ENCODE measurements around the gene SLC37A1.
"Not testable (repeated sequence)": the region's sequence is repeated elsewhere in the genome, so short reads cannot be mapped to it uniquely, and the experiment has no call there.

Gene SLC37A1

DNA sequence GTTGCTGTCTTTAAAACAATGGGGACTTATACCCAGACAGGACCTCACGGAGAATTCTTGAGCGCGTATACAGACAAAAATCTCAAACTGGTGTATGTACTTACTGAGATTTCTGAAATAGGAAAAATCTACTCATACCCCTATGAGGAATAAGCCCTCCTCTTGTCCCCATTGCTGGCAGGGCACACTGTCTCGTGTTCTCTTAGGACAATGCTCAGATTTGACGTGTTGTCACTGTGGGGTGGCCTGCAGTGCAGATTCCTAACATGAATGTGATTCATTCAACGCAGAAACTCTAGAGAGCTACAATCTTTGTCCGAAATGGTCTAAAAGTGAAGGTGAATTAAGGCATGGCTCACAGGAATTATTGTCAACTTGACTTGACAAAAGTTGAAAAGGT, 108.6 kb downstream of the SLC37A1 start:
- DNase-seq = no peak

DNA sequence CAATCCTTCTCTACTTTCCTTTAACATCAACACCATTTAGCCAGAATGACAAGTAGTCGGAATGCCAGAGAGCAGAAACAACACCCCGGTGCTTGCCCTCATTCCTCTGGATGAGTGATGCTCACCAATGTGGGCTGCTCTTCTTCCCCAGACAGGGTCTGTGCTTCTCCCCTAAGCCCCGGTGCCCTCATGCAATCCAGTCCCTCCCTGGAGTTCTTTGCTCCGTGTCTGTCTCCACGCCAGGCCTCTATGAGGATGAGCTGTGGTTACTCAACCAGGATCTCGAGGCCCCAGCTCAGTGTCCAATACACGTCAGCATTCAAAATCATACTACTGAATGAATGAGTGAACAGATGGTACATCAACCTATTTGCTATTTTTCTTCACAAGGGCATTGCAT, 110.0 kb downstream of the SLC37A1 start:
- no peak for DNase-seq

DNA sequence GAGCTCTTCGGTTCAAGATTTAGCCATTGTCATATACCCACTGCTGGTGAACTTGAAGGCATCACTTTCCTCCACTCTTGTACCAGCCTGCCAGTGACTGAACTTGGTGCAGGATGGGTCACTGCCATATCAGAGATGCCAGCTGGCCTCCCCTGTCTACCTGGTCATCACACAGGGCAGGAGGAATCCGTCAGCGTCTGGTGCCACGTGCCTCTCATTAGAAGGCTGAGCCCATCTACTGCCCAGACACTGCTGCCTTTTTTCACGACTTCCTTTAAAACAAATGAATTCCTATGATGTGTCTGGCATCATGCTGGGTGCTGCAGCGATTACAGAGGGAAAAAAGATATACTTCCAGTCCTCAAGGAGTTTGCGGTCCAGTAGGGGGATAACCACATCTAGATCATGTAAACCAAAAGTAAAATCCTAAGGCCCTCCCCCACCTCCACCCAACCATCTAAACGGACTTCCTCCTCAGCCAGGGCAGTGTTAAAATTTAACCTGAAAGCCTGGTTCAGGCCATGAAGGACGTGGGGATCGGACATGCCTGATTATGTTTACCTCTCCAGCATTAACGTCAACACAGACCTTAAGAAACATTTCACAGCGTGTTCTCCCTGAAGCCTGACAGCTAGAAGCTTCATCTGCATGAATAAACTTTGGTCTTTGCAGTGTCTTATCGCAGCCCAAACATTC, 110.6 kb downstream of the SLC37A1 start:
- no peak for DNase-seq

DNA sequence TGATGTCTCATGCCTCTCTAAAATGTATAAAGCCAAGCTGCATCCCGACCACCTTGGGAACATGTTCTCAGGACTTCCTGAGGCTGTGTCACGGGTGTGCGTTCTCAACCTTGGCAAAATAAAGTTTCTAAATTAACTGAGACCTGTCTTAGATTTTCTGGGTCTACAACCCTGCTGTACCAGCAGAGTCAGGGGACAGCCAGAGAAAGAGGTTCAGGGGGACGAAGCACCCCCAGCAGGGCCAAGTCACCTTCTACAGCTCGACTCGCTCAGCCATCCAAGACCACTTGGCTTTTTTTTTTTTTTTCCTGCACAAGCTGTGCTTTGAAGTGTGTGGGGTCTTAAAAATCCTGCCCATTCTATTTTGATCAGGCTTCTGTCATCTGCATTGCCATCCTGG, 111.3 kb downstream of the SLC37A1 start:
- no peak for DNase-seq

DNA sequence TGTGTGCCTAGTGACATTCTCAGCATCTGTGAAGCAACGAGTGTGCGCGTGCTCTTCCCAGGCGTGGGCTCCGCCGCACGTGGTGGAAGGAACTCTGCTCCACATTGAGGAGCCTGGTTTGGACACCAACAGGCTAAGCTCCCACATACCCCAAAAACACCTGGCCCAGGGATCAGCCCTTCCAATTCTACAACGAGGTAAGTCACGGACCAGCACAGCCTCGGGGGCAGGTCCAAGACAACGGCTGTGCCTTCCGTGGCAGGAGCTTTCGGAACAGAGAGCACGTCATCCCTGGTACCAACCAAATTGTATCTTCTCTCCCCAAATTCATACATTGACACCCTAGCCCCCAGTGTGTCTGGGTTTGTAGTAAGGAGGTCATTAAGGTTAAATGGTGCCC, 112.5 kb downstream of the SLC37A1 start:
- DNase-seq = no peak

DNA sequence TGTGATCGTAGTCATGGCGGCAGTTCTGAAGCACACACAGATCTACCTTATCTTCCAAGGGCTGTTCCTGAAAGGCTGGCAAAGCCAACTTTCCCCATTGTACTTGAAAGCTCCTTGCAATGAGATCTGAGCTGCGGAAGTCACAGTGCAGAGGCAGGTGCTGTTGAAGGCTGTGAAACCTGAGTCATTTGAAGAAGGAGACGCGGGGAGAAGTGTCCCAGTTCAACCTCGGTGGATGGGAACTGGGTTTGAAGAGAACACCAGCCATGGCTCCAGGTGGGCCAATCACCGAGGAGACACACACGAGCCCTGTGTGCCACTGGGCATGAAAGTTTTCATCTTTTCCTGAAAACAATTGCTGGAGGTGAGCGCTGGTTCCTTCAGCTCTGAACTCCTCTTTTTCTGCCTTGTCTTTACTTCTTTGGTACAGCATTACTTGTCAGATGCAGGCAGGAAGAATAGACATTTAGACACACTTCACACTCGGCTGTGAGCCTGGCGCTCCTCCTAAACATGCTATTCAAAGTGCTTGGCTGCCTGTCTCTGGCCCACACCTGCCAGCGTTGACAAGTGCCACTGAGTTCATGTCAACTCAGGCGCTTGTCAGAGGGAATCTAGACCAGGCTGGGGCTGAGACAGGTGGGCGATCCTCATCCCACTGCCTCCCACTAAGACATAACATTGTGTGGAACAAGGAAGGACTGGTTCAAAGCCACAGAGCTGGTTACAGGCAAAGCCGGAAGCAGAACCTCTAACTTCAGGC, 114.1 kb downstream of the SLC37A1 start:
- no peak for DNase-seq

DNA sequence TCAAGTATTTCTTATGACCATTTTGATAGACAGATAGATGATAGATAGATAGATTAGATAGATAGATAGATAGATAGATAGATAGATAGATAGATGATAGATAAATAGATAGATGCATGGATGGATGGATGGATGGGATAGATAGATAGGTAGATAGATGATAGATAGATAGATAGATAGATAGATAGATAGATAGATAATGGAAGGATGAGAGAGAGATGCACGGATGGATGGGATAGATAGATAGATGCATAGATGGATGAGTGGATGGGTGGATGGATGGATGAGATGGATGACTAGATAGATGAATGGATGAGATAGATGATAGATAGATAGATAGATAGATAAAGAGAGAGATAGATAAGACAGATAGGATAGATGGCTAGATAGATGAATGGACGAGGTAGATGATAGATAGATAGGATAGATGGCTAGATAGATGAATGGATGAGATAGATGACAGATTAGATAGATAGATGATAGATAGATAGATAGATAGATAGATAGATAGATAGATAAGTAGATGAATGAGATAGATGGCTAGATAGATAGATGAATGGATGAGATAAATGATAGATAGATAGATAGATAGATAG, 114.9 kb downstream of the SLC37A1 start:
- DNase-seq = not testable (repeated sequence)

DNA sequence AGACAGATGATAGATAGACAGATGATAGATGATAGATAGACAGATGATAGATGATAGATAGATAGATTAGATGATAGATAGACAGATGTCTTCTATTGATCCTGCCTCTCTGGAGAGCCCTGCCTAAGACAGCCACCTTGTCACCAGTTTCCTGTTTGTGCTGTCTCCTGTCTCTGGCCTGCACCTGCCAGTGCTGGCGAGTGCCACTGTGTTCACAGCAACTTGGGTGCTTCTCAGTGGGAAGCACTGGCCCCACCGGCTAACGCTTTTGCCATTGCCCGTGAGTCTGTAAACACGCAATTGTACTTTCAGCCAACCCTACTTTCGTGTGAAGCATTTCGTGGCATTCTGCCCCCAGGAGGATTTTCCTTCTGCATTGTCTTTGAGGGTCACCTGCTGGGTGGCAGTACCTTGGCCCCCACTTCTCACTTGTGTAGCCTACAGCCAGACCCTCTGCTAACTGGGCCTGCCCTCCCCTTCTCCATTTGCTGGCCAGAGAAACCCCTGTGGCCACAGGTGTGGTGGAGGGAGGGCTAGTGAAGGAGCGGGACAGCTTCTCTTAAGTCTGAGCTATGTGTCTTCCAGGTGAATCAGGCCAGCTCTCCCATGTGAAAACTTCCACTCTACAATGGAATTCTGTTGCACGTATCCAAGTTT, 116.4 kb downstream of the SLC37A1 start:
- no peak for DNase-seq

DNA sequence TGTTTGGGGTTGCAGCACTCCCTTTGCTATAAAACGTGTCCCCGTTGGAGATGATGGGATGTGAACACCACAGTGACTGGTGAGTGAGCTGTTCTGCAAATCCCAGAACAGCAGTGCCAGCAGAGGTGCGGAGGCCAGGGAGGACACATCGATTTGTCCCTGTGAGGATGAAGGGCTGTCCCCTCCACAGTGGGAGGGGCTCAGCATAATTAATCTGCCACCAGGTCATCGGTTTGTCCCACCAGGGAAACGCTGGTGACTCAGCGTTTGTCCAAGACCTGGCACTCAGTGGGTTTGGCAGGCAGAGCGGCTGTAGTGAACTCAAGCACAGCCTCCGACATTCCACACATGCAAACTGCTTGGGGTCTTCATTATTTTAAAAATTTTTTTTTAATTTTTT, 117.0 kb downstream of the SLC37A1 start:
- no peak for DNase-seq

All from NCI-H524 (cell line).